ENCODE measurements around the gene RPP21. TPM values are rescaled to one million over a fixed set of nuclear protein-coding genes. Genes with fewer than 3 reads are reported as not detected.

Gene RPP21
- total RNA-seq, 1 experiment from 2014 or later: 64.0 TPM

- no peak for TF ChIP-seq CTCF (conservative IDR thresholded peaks at IDR 0.05)
Observed at GRCh38 chr6:30341218-30341617, 3.7 kb upstream of the RPP21 start.

More at GRCh38 chr6:30341218-30341617, 3.7 kb upstream of the RPP21 start:
- no peak overlapping the region for H3K4me2 ChIP-seq (ENCODE audit: insufficient read depth, insufficient read length, low read length)
- no peaks in the 10 kb centered on the region for H3K9me3 ChIP-seq (ENCODE audit: control insufficient read depth, low read depth, low read length)
- no peaks in the 10 kb centered on the region for H3K79me1 ChIP-seq (ENCODE audit: insufficient read depth, low read depth, low read length, poor library complexity, severe bottlenecking)
- H3K23ac ChIP-seq (ENCODE audit: insufficient read length, low read depth, low read length): no peak overlapping the region
- H4K91ac ChIP-seq (ENCODE audit: insufficient read length, low read depth, low read length): no peak overlapping the region
- H3K18ac ChIP-seq (ENCODE audit: insufficient read length, low read depth, low read length): no peak overlapping the region
- peaks cover 10% of the 10 kb centered on the region in 2 experiments for H3K4me1 Mint-ChIP-seq
- H3K56ac ChIP-seq (ENCODE audit: insufficient read length, low read depth, low read length): no peak overlapping the region
- no peak overlapping the region for H4K5ac ChIP-seq (ENCODE audit: insufficient read length, low read depth, low read length)
- H3K27ac ChIP-seq (ENCODE audit: insufficient read length, low read depth, low read length): no peak overlapping the region
- no CpG with 5 or more reads among the region's 3 CpGs for WGBS (ENCODE audit: extremely low coverage, insufficient read length, low lambda C conversion rate)
- no peaks in the 10 kb centered on the region for H3K9me3 Mint-ChIP-seq
- no peaks in the 10 kb centered on the region for H3K4me1 ChIP-seq (ENCODE audit: insufficient read depth, low read length)
- no peaks in the 10 kb centered on the region for H3K23me2 ChIP-seq (ENCODE audit: insufficient read length, low read depth, low read length, poor library complexity, severe bottlenecking)
- no peaks in the 10 kb centered on the region for H3K27me3 ChIP-seq (ENCODE audit: insufficient read depth, low read length)
- H2BK15ac ChIP-seq (ENCODE audit: low read depth, low read length): no peak overlapping the region
- H2AK5ac ChIP-seq (ENCODE audit: insufficient read length, low read length): no peak overlapping the region
- DNase-seq: no peak
- H3K14ac ChIP-seq (ENCODE audit: insufficient read depth, low read length): no peak overlapping the region
- no peak overlapping the region for H2AFZ ChIP-seq (ENCODE audit: low read length)
- no peak overlapping the region for H3T11ph ChIP-seq (ENCODE audit: low read length)
- H3K27ac Mint-ChIP-seq: no peak overlapping the region
- H3K4me3 Mint-ChIP-seq: no peak overlapping the region
- H3K9ac ChIP-seq (ENCODE audit: extremely low read depth, insufficient read length, low read length): no peak overlapping the region
- no peak overlapping the region for H2BK20ac ChIP-seq (ENCODE audit: low read depth, low read length, poor library complexity, severe bottlenecking)
- no peak overlapping the region for H2BK12ac ChIP-seq (ENCODE audit: insufficient read length, low read depth, low read length)
- no peak overlapping the region for H2BK120ac ChIP-seq (ENCODE audit: low read depth, low read length, poor library complexity, severe bottlenecking)
- H4K8ac ChIP-seq (replicated peaks; ENCODE audit: insufficient read length, low read depth, low read length): no peak overlapping the region
- H2BK5ac ChIP-seq (ENCODE audit: insufficient read length, low read length): no peak overlapping the region
- H3K4ac ChIP-seq (ENCODE audit: low read depth, low read length): no peak overlapping the region
- H3K79me2 ChIP-seq (ENCODE audit: insufficient read depth, low read length): no peaks in the 10 kb centered on the region
- H3K36me3 Mint-ChIP-seq (ENCODE audit: insufficient read depth in 1 of 3, low read depth in 3 of 3): peaks cover 12 to 48% (median 44%) of the 10 kb centered on the region in 3 experiments
- no peaks in the 10 kb centered on the region for H4K20me1 ChIP-seq (ENCODE audit: control insufficient read depth, insufficient read depth, insufficient read length)
- no peaks in the 10 kb centered on the region for H3K27me3 Mint-ChIP-seq (ENCODE audit: low read depth)
